WTC11 (cell line): ENCODE data around the gene PKHD1. TPM values are rescaled to one million over a fixed set of nuclear protein-coding genes. Genes with fewer than 3 reads are reported as not detected.

ENCODE experiments used
- ATAC-seq: fragments of 200-7000 bp; cut with Tn5 transposase; 2 replicates; pipeline ENCODE4 v1.10.0; 2021; ENCODE audit warnings: mild to moderate bottlenecking, moderate library complexity
- CTCF ChIA-PET: fragments of 300-600 bp; sonication (Branson Sonifier 250); formaldehyde crosslinking; loops from one replicate; lab custom pipeline; 2021; ENCODE audit warnings: antibody characterized with exemption; lab: Charles Lee
- POLR2A ChIA-PET: fragments of 350-600 bp; sonication (Branson Sonifier 250); formaldehyde crosslinking; loops from one replicate; lab custom pipeline; 2021; ENCODE audit warnings: antibody characterized with exemption; lab: Charles Lee
- DNase-seq: peaks from one replicate; pipeline ENCODE4 v3.0.0; 2021; ENCODE audit warnings: low spot score
- H3K27ac Mint-ChIP-seq: 2 replicates; pipeline ENCODE4 v1.8.0; 2021; ENCODE audit warnings: mixed read lengths
- H3K27me3 Mint-ChIP-seq: 2 replicates; pipeline ENCODE4 v1.8.0; 2021; ENCODE audit warnings: low read depth, mild to moderate bottlenecking, moderate library complexity, mixed read lengths
- H3K36me3 Mint-ChIP-seq: 2 replicates; pipeline ENCODE4 v1.8.0; 2021; ENCODE audit warnings: mixed read lengths
- H3K4me1 Mint-ChIP-seq: 2 replicates; pipeline ENCODE4 v1.8.0; 2022; ENCODE audit warnings: mixed read lengths
- H3K4me3 Mint-ChIP-seq: 2 replicates; pipeline ENCODE4 v1.8.0; 2021; ENCODE audit warnings: mild to moderate bottlenecking, moderate library complexity, mixed read lengths
- H3K9me3 Mint-ChIP-seq: 2 replicates; pipeline ENCODE4 v1.8.0; 2021; ENCODE audit warnings: mixed read lengths
- AR ChIP-seq: fragments of 250-450 bp; sonication (Bioruptor Pico); IDR thresholded peaks from 2 replicates; pipeline ENCODE4 v1.9.0; 2021; ENCODE audit warnings: mild to moderate bottlenecking
- ATF2 ChIP-seq: sonication (generic); formaldehyde crosslinking; IDR thresholded peaks from 2 replicates; pipeline ENCODE4 v1.8.1; 2022; ENCODE audit warnings: low read depth, missing genetic modification reagents, borderline replicate concordance
- ESRRA ChIP-seq: sonication (generic); formaldehyde crosslinking; IDR thresholded peaks from 2 replicates; pipeline ENCODE4 v1.8.1; 2022; ENCODE audit warnings: mild to moderate bottlenecking, missing genetic modification reagents, borderline replicate concordance
- FOXJ3 ChIP-seq: sonication (generic); formaldehyde crosslinking; IDR thresholded peaks from 2 replicates; pipeline ENCODE4 v1.9.0; 2021; ENCODE audit warnings: missing genetic modification reagents, mild to moderate bottlenecking, borderline replicate concordance
- HMGXB4 ChIP-seq: sonication (generic); formaldehyde crosslinking; IDR thresholded peaks from 2 replicates; pipeline ENCODE4 v1.8.1; 2023; ENCODE audit warnings: mild to moderate bottlenecking, moderate library complexity, missing genetic modification reagents
- NFATC4 ChIP-seq: fragments of 250-450 bp; sonication (Bioruptor Pico); IDR thresholded peaks from 2 replicates; pipeline ENCODE4 v1.9.0; 2021; ENCODE audit warnings: mild to moderate bottlenecking
- NFE2L1 ChIP-seq: sonication (generic); formaldehyde crosslinking; IDR thresholded peaks from 2 replicates; pipeline ENCODE4 v1.8.1; 2023; ENCODE audit warnings: missing genetic modification reagents
- NFYB ChIP-seq: sonication (generic); formaldehyde crosslinking; conservative IDR thresholded peaks from 2 replicates; pipeline ENCODE4 v1.8.0; 2022; ENCODE audit warnings: low read depth, missing genetic modification reagents
- OVOL2 ChIP-seq: fragments of 250-450 bp; sonication (Bioruptor Pico); IDR thresholded peaks from 2 replicates; pipeline ENCODE4 v1.9.0; 2021; ENCODE audit warnings: mild to moderate bottlenecking, borderline replicate concordance
- RELA ChIP-seq: sonication (generic); formaldehyde crosslinking; IDR thresholded peaks from 2 replicates; pipeline ENCODE4 v1.8.1; 2022; ENCODE audit warnings: missing genetic modification reagents, mild to moderate bottlenecking, borderline replicate concordance
- STAT6 ChIP-seq: sonication (generic); formaldehyde crosslinking; conservative IDR thresholded peaks from 2 replicates; pipeline ENCODE4 v1.8.1; 2023; ENCODE audit warnings: mild to moderate bottlenecking, low read depth, missing genetic modification reagents, moderate library complexity
- TCF7 ChIP-seq: sonication (generic); formaldehyde crosslinking; IDR thresholded peaks from 2 replicates; pipeline ENCODE4 v1.8.0; 2022; ENCODE audit warnings: mild to moderate bottlenecking, low read depth, missing genetic modification reagents, moderate library complexity
- ZBTB21 ChIP-seq: sonication (generic); formaldehyde crosslinking; IDR thresholded peaks from 2 replicates; pipeline ENCODE4 v1.8.1; 2023; ENCODE audit warnings: mild to moderate bottlenecking, missing genetic modification reagents, borderline replicate concordance
- ZNF121 ChIP-seq: sonication (generic); formaldehyde crosslinking; IDR thresholded peaks from 2 replicates; pipeline ENCODE4 v1.8.0; 2023; ENCODE audit warnings: missing genetic modification reagents
- ZSCAN18 ChIP-seq: fragments of 250-450 bp; sonication (Bioruptor Pico); IDR thresholded peaks from 2 replicates; pipeline ENCODE4 v2.1.2; 2022; ENCODE audit warnings: mild to moderate bottlenecking, moderate library complexity
- total RNA-seq: library from RNA; stranded (reverse); gene quantifications from 3 replicates; pipeline ENCODE4 v1.2.3, GENCODE V29; 2021

PKHD1 gene
- total RNA-seq, 1 experiment from 2014 or later, result 0.15 TPM

GRCh38 chr6:51654647-51655046 lies 432.8 kb downstream of the PKHD1 start (continued):
- no peak for TF ChIP-seq STAT6 (CRISPR knock-in tag)
- no peak for TF ChIP-seq HMGXB4 (CRISPR knock-in tag)
- no peak for TF ChIP-seq FOXJ3 (CRISPR knock-in tag)
- TF ChIP-seq, all 79 proteins: peak for 0

- Mint-ChIP-seq H3K9me3 (no peaks in the 10 kb centered on the region; the same call in 1 of the 2 replicates), H3K4me1 (no peaks in the 10 kb centered on the region), H3K4me3 (no peak overlapping the region), H3K36me3 (no peaks in the 10 kb centered on the region)
- ChIA-PET CTCF (interaction anchor here (1.3 kb wide), 1 partner anchor 33 kb away, joined by 5 read pairs; no protein-coding TSS in a partner anchor), POLR2A (no interaction called here)
- no peak for ATAC-seq
- TF ChIP-seq ZBTB21 (CRISPR knock-in tag) (no peak), FOXJ3 (CRISPR knock-in tag) (no peak), HMGXB4 (CRISPR knock-in tag) (no peak), ATF2 (no peak), ZSCAN18 (no peak), NFATC4 (CRISPR knock-in tag) (no peak), AR (CRISPR knock-in tag) (no peak), ESRRA (CRISPR knock-in tag) (no peak), NFE2L1 (no peak), TCF7 (no peak), ZNF121 (CRISPR knock-in tag) (no peak), RELA (CRISPR knock-in tag) (no peak), NFYB (CRISPR knock-in tag) (no peak), OVOL2 (no peak)
- TF ChIP-seq, all 79 proteins: peak for 0
- Mint-ChIP-seq H3K27me3 (no peaks in the 10 kb centered on the region), H3K27ac (no peak overlapping the region)
- no peak for DNase-seq
Observed at GRCh38 chr6:51651132-51651817, 436.1 kb downstream of the PKHD1 start.
